Sigmoid colon (tissue), 7 donors: ENCODE data around the gene SP6. TPM values are rescaled to one million over a fixed set of nuclear protein-coding genes. Genes with fewer than 3 reads are reported as not detected.

Experiments
- DNase-seq: peaks from one replicate; pipeline ENCODE4 v3.0.0-alpha.2; 2019
- H3K27ac ChIP-seq, 4 donors: fragments of 200-600 bp; sonication (generic); one replicate each; pipeline ENCODE4 v1.5.1; 2016 to 2019; ENCODE audit warnings: mild to moderate bottlenecking in 1 of 4
- H3K27me3 ChIP-seq, 3 donors: fragments of 200-600 bp; sonication (generic); one replicate each; pipeline ENCODE4 v1.5.1; 2019; ENCODE audit warnings: mild to moderate bottlenecking in 1 of 3
- H3K36me3 ChIP-seq, 4 donors: fragments of 200-600 bp; sonication (generic); one replicate each; pipeline ENCODE4 v1.5.1; 2016 to 2019
- H3K4me1 ChIP-seq, 4 donors: fragments of 200-600 bp; sonication (generic); one replicate each; pipeline ENCODE4 v1.5.1; 2017 to 2019
- H3K4me3 ChIP-seq, 4 donors: fragments of 200-600 bp; sonication (generic); one replicate each; pipeline ENCODE4 v1.5.1; 2017 to 2019; ENCODE audit warnings: mild to moderate bottlenecking in 2 of 4, moderate library complexity in 1 of 4
- H3K9me3 ChIP-seq, 4 donors: fragments of 200-600 bp in 3 of 4; sonication (generic) in 3 of 4; one replicate each; pipeline versions ENCODE4 v1.5.1 to v1.6.1; 2013 to 2019
- EP300 ChIP-seq, 4 donors: sonication (generic); formaldehyde crosslinking; IDR thresholded peaks; one replicate each; pipeline ENCODE4 v1.6.1; 2017; ENCODE audit warnings: antibody characterized with exemption in 4 of 4
- POLR2A ChIP-seq, 2 donors: fragments of 450-650 bp; IDR thresholded peaks; one replicate each; pipeline ENCODE4 v1.6.1; 2016; ENCODE audit warnings: antibody characterized with exemption in 2 of 2, mild to moderate bottlenecking in 2 of 2, moderate library complexity in 2 of 2
- POLR2AphosphoS5 ChIP-seq, 4 donors: sonication (generic); formaldehyde crosslinking; IDR thresholded peaks; one replicate each; pipeline ENCODE4 v1.6.1; 2017; ENCODE audit warnings: antibody characterized with exemption in 4 of 4
- WGBS, 2 donors: extraction: QIAGEN DNeasy Blood & Tissue Kit; methylation state at CpG; one replicate each; pipeline ENCODE4 v1.1.7; 2013; 5-methylcytosine and 5-hydroxymethylcytosine counted together
- intact Hi-C: fragments of 100-400 bp; cut with DNase I; formaldehyde crosslinking; loops from one replicate; pipeline ENCODE4 v1.15.1; 2023
- polyA plus RNA-seq, 3 donors: library from polyadenylated mRNA; stranded (reverse); fragments of 200-250 nt; gene quantifications; one replicate each; pipeline ENCODE4 v1.2.3, GENCODE V29; 2013
- total RNA-seq, 4 donors: library from RNA; depleted of rRNA; stranded (reverse); fragments of >200 nt; gene quantifications; one replicate each; pipeline ENCODE4 v1.1.0, GENCODE V29; 2016
- TF ChIP-seq, protein P1 (sequence below), 4 experiments: fragments of 450-650 bp in 3 of 4; fragments of 200-600 bp in 1 of 4; IDR thresholded peaks; one replicate each; pipeline ENCODE4 v1.5.1; 2016 to 2019; ENCODE audit warnings: antibody characterized with exemption in 4 of 4, mild to moderate bottlenecking in 3 of 4, moderate library complexity in 2 of 4
- donor health status: healthy with polysubstance abuse.
- donor health status: Bipolar disorder and iron deficiency.
- donor health status: healthy.

SP6 gene
- total and polyA plus RNA-seq, 7 donors, result 0.16 to 18.8 (median 2.3) TPM; not detected in 3

DNA sequence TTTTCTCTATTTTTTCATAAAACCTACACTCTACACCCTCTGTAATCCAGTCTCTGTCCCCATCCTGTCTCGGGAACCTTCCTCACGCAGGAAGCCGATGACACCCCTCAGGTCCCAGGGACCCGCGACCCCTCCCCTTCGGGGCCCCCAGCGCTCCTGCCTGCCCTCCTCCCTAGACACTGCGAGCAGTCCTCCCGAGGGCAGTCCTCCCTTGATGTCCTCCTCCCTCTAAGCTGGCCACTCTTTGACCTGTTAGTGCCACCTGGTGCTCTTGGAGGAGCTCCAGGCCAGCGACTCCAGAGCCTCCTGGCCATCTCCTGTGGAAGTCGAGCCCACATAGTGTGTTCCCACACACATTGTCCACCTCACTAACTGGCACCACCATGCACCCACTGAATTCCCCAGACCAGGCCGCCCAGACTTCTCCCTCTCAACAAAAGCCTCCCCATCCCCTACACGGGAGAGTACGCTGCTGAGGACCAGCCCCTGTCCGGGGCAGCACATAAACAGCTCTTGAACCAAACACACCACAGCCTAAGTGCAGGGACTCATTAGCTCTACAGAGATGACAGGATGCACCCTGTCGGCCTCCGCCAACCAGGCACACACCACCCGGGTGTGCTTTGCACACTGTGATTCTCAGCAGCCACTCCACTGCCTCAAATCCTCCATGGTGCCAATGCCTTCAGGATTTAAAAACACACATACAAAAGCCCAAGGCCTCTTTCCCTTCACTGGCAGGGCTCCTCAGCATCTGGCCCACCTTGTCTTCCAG, 38.6 kb downstream of the SP6 start:
- peaks cover 0 to 72% (median 24%) of the 10 kb centered on the region in 4 donors for H3K36me3 ChIP-seq
- H3K4me3 ChIP-seq, result no peak overlapping the region
- WGBS, 2 donors, result 71 to 84% methylated on average over 18 of the region's 18 CpGs
- H3K9me3 ChIP-seq, result no peaks in the 10 kb centered on the region
- no peaks in the 10 kb centered on the region for H3K27me3 ChIP-seq
- no peak for TF ChIP-seq POLR2AphosphoS5 (IDR thresholded peaks at IDR 0.05)
- TF ChIP-seq EP300 (IDR thresholded peaks at IDR 0.05), result no peak
- TF ChIP-seq POLR2A (IDR thresholded peaks at IDR 0.05), result no peak
- TF ChIP-seq, protein P1, sequence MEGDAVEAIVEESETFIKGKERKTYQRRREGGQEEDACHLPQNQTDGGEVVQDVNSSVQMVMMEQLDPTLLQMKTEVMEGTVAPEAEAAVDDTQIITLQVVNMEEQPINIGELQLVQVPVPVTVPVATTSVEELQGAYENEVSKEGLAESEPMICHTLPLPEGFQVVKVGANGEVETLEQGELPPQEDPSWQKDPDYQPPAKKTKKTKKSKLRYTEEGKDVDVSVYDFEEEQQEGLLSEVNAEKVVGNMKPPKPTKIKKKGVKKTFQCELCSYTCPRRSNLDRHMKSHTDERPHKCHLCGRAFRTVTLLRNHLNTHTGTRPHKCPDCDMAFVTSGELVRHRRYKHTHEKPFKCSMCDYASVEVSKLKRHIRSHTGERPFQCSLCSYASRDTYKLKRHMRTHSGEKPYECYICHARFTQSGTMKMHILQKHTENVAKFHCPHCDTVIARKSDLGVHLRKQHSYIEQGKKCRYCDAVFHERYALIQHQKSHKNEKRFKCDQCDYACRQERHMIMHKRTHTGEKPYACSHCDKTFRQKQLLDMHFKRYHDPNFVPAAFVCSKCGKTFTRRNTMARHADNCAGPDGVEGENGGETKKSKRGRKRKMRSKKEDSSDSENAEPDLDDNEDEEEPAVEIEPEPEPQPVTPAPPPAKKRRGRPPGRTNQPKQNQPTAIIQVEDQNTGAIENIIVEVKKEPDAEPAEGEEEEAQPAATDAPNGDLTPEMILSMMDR (IDR thresholded peaks at IDR 0.05), result no peak
- peaks cover 0 to 9% (median 0%) of the 10 kb centered on the region in 4 donors for H3K4me1 ChIP-seq
- DNase-seq, result peak; percentile 55
- intact Hi-C loops, result no loop called here
- H3K27ac ChIP-seq, result no peak overlapping the region

DNA sequence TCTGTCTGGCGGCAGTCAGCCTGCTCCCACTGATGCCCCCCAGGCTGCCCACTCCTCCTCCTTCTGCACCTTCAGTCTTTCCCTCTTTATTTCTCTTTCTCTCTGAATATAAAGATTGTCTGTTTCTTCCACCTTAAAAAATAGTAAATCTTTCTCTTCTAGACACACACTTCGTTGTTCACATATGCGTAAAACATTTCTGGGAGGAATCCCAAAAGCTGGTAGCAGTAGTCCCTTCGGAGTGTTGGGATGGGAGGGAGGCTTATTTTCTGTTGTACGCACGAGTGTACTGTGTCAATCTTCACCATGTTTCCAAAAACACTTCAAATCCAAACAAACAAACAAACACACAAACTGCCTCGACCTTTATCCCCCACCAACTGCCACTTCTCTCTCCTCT, 39.3 kb downstream of the SP6 start:
- no peak overlapping the region for H3K27ac ChIP-seq
- peak; percentile 48 for DNase-seq
- no peak for TF ChIP-seq POLR2A (IDR thresholded peaks at IDR 0.05)
- TF ChIP-seq, protein P1 (IDR thresholded peaks at IDR 0.05), result no peak
- TF ChIP-seq EP300 (IDR thresholded peaks at IDR 0.05), result no peak
- no peak for TF ChIP-seq POLR2AphosphoS5 (IDR thresholded peaks at IDR 0.05)
- no peaks in the 10 kb centered on the region for H3K27me3 ChIP-seq
- peaks cover 0 to 9% (median 0%) of the 10 kb centered on the region in 4 donors for H3K4me1 ChIP-seq
- 51 to 65% methylated on average over 7 of the region's 7 CpGs for WGBS, 2 donors
- H3K9me3 ChIP-seq, result no peaks in the 10 kb centered on the region
- H3K36me3 ChIP-seq, result peaks cover 0 to 72% (median 20%) of the 10 kb centered on the region in 4 donors
- intact Hi-C loops, result no loop called here
- H3K4me3 ChIP-seq, result no peak overlapping the region

DNA sequence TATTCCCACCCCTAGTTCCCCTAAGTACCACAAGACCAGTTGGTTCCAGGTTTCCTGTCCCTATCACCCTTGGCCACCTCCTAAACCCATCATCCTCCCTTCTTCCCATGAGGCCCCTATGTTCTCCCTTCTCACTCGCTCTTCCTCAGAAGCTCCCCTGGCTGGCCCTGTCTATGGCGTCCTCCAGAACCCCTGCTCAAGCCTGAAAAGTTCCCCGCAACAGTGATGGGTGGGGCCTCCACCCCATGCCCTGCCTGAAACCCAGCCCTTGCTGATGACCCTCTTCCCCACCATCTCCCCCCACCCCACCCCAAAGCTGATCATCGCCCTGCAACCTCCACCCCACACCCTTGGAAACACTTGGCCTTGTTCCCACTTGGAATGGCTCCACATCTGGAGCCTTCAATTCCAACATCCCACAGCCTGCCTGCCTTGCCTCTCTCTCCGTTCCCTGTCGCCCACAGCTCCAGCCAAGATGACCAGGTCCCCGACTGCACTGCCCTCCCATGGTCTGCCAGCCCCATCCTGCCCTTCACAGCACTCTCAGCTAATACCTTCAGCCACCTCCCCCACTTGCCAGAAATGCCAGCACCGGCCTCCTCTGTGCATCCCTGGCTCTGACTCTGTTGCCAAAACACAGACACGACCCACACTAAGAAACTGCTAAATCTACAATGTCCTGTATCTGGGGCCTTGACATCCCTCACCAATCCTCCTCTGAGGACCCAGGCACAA, 39.9 kb downstream of the SP6 start:
- Histone ChIP-seq H3K27me3 (no peaks in the 10 kb centered on the region), H3K36me3 (peaks cover 0 to 66% (median 16%) of the 10 kb centered on the region in 4 donors), H3K27ac (peak overlapping the region in 1 of 4 donors; percentile 32), H3K9me3 (no peaks in the 10 kb centered on the region), H3K4me1 (peaks cover 0 to 9% (median 0%) of the 10 kb centered on the region in 4 donors), H3K4me3 (no peak overlapping the region)
- WGBS, 2 donors, result 26 to 76% methylated on average over 9 of the region's 9 CpGs
- intact Hi-C loops, result no loop called here
- TF ChIP-seq, protein P1 (IDR thresholded peaks at IDR 0.05), result no peak
- TF ChIP-seq EP300 (IDR thresholded peaks at IDR 0.05), result no peak
- no peak for TF ChIP-seq POLR2A (IDR thresholded peaks at IDR 0.05)
- no peak for TF ChIP-seq POLR2AphosphoS5 (IDR thresholded peaks at IDR 0.05)
- peak; percentile 63 for DNase-seq

DNA sequence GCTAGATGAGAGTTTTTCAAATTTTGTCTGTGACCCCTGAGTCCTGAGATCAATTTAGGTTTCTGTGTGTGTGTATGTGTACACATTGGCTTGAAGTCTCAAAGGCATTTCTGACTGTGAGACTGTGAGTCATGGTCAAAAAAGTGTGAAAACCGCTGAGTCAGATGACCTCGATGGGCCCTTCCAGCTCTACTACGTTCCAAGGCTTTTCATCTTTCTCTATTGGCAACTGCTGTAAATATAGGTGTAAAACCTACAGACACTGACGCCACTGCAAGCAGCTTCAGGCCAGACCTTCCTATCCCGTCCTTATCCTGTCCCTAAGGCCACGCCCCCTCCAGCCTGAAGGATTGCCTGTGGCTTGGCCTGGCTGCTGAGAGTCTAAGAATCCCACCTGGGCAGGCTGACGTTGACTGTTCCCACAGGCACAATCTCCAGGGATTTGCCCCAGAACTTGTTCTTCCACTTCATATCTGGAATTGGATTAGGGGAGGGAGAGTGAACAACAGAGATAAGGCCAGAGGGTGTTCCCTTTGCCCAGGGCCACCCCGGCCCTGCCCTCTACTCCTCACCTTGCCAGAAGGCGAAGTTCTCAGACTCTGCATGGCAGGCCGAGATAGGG, 40.7 kb downstream of the SP6 start:
- Histone ChIP-seq H3K27me3 (no peaks in the 10 kb centered on the region), H3K4me3 (no peak overlapping the region), H3K9me3 (no peaks in the 10 kb centered on the region), H3K4me1 (peaks cover 0 to 9% (median 0%) of the 10 kb centered on the region in 4 donors), H3K27ac (peak overlapping the region in 1 of 4 donors; percentile 32), H3K36me3 (peaks cover 0 to 58% (median 16%) of the 10 kb centered on the region in 4 donors)
- 15 to 63% methylated on average over 10 of the region's 10 CpGs for WGBS, 2 donors
- intact Hi-C loops, result no loop called here
- no peak for TF ChIP-seq EP300 (IDR thresholded peaks at IDR 0.05)
- TF ChIP-seq POLR2AphosphoS5 (IDR thresholded peaks at IDR 0.05), result no peak
- TF ChIP-seq, protein P1 (IDR thresholded peaks at IDR 0.05), result no peak
- no peak for TF ChIP-seq POLR2A (IDR thresholded peaks at IDR 0.05)
- DNase-seq, result peak; percentile 63
